Measurements from ENCODE around the gene KHDC1L.

- no peak for TF ChIP-seq POLR2A (IDR thresholded peaks at IDR 0.05)
- peak; percentile 66 to 77 (median 74) for TF ChIP-seq CTCF (IDR thresholded peaks at IDR 0.05)
- TF ChIP-seq POLR2AphosphoS5 (IDR thresholded peaks at IDR 0.05), result no peak
Measured at GRCh38 chr6:73180763-73181619, 44.3 kb downstream of the KHDC1L start.
